Measurements from ENCODE around the gene LRP1B. TPM values are rescaled to one million over a fixed set of nuclear protein-coding genes. Genes with fewer than 3 reads are reported as not detected.

The LRP1B gene
- total RNA-seq, 2 experiments from 2014 or later = not detected

GRCh38 chr2:140747665-140748064, 1383.2 kb downstream of the LRP1B start:
- Mint-ChIP-seq H3K27me3 (no peaks in the 10 kb centered on the region), H3K36me3 (ENCODE audit: low read depth) (no peaks in the 10 kb centered on the region), H3K27ac (no peak overlapping the region), H3K4me3 (no peak overlapping the region), H3K4me1 (no peaks in the 10 kb centered on the region), H3K9me3 (no peaks in the 10 kb centered on the region)
- no peak for DNase-seq
- POLR2A ChIA-PET = no interaction called here
- CTCF ChIA-PET = no interaction called here

DNA sequence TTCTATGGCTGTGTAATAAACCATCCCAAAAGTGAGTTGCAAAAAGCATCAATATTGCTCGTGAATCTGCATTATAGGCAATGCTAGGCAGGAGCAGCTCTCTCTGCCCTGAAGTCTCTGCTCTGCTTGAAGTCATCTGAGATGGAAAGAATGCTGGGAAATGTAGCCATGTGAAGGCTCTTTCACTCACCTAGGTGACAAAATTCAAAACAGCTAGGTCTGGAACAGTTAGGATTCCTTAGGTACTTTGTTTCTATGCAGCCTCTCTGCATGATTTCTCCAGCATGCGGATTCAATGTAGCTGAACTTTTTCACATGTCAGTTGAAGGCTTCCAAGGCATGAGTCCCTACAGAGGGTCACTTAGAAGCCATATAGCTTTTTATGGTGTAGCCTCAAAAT, 1383.7 kb downstream of the LRP1B start:
- Mint-ChIP-seq H3K9me3 (no peaks in the 10 kb centered on the region), H3K4me1 (no peaks in the 10 kb centered on the region), H3K27ac (no peak overlapping the region), H3K36me3 (ENCODE audit: low read depth) (no peaks in the 10 kb centered on the region), H3K4me3 (no peak overlapping the region), H3K27me3 (no peaks in the 10 kb centered on the region)
- ChIA-PET POLR2A (no interaction called here), CTCF (no interaction called here)
- no peak for DNase-seq

- H3K27me3 Mint-ChIP-seq = no peaks in the 10 kb centered on the region
- no peaks in the 10 kb centered on the region for H3K36me3 Mint-ChIP-seq (ENCODE audit: low read depth)
- CTCF ChIA-PET = no interaction called here
Observed at GRCh38 chr2:140744379-140744778, 1386.4 kb downstream of the LRP1B start.

DNA sequence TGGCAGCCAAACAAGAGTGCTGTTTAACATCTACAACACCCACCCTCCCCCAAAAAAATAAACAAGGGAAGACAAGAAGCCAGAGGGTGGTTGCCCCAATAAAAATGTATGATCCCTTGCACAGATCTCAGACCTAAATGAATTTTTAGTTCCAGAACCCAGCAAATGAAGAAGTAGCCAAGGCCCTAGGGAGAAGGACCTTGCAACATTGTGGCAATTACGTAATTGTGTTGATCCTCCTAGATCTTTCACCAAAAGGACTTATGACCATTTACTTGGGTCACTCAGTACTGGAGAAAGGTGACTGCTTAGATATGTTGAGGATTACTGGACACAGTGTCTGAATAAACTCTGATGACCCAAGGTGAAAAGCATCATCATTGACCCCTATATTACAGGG, 1393.8 kb downstream of the LRP1B start:
- CTCF ChIA-PET = no interaction called here
- peaks cover 15% of the 10 kb centered on the region for H3K9me3 Mint-ChIP-seq
- no peak overlapping the region for H3K27ac Mint-ChIP-seq
- no peaks in the 10 kb centered on the region for H3K36me3 Mint-ChIP-seq (ENCODE audit: low read depth)
- H3K4me1 Mint-ChIP-seq = no peaks in the 10 kb centered on the region
- no peaks in the 10 kb centered on the region for H3K27me3 Mint-ChIP-seq
- POLR2A ChIA-PET = no interaction called here
- DNase-seq = no peak
- no peak overlapping the region for H3K4me3 Mint-ChIP-seq

More at GRCh38 chr2:140744379-140744778, 1386.4 kb downstream of the LRP1B start:
- Mint-ChIP-seq H3K27ac (no peak overlapping the region), H3K4me3 (no peak overlapping the region), H3K4me1 (no peaks in the 10 kb centered on the region), H3K9me3 (no peaks in the 10 kb centered on the region)
- POLR2A ChIA-PET = no interaction called here
- DNase-seq = no peak

DNA sequence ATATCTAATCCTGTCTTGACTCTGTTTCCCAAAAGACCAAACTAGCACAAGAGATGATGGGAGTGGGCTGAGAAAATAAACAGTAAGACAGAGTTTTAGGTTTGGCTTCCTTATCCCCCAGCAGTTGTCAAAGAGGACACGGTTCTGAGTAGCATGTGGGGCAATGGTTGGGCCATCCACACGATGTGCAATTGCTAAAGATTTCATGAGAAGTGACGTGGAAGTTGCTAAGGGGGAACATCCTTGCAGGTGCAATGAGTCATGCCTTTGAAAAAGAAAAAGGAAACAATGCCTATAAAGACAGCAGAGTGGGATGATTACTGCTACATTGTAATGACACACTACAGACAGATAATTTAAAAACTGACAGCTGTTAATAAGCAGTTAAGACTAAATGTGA, 1395.8 kb downstream of the LRP1B start:
- H3K27me3 Mint-ChIP-seq = no peaks in the 10 kb centered on the region
- H3K27ac Mint-ChIP-seq = no peak overlapping the region
- no peaks in the 10 kb centered on the region for H3K36me3 Mint-ChIP-seq (ENCODE audit: low read depth)
- no peaks in the 10 kb centered on the region for H3K4me1 Mint-ChIP-seq
- H3K4me3 Mint-ChIP-seq = no peak overlapping the region
- CTCF ChIA-PET = no interaction called here
- H3K9me3 Mint-ChIP-seq = peaks cover 17% of the 10 kb centered on the region
- POLR2A ChIA-PET = no interaction called here
- DNase-seq = no peak

GRCh38 chr2:140718999-140719398, 1411.8 kb downstream of the LRP1B start:
- ChIA-PET POLR2A (no interaction called here), CTCF (no interaction called here)
- Mint-ChIP-seq H3K27me3 (no peaks in the 10 kb centered on the region), H3K4me3 (no peak overlapping the region), H3K36me3 (ENCODE audit: low read depth) (no peaks in the 10 kb centered on the region), H3K27ac (no peak overlapping the region), H3K9me3 (peaks cover 2% of the 10 kb centered on the region), H3K4me1 (no peaks in the 10 kb centered on the region)
- DNase-seq = no peak

- Mint-ChIP-seq H3K27me3 (no peaks in the 10 kb centered on the region), H3K9me3 (peaks cover 2% of the 10 kb centered on the region), H3K4me1 (no peaks in the 10 kb centered on the region), H3K36me3 (ENCODE audit: low read depth) (no peaks in the 10 kb centered on the region), H3K4me3 (no peak overlapping the region), H3K27ac (no peak overlapping the region)
- no peak for DNase-seq
- ChIA-PET POLR2A (no interaction called here), CTCF (no interaction called here)
Observed at GRCh38 chr2:140717481-140717880, 1413.3 kb downstream of the LRP1B start.

GRCh38 chr2:140714586-140714985, 1416.2 kb downstream of the LRP1B start:
- DNase-seq = no peak
- H3K36me3 Mint-ChIP-seq (ENCODE audit: low read depth) = no peaks in the 10 kb centered on the region
- H3K27ac Mint-ChIP-seq = no peak overlapping the region
- H3K4me1 Mint-ChIP-seq = no peaks in the 10 kb centered on the region
- ChIA-PET CTCF (no interaction called here), POLR2A (no interaction called here)
- no peaks in the 10 kb centered on the region for H3K27me3 Mint-ChIP-seq
- H3K9me3 Mint-ChIP-seq = peaks cover 2% of the 10 kb centered on the region
- H3K4me3 Mint-ChIP-seq = no peak overlapping the region

DNA sequence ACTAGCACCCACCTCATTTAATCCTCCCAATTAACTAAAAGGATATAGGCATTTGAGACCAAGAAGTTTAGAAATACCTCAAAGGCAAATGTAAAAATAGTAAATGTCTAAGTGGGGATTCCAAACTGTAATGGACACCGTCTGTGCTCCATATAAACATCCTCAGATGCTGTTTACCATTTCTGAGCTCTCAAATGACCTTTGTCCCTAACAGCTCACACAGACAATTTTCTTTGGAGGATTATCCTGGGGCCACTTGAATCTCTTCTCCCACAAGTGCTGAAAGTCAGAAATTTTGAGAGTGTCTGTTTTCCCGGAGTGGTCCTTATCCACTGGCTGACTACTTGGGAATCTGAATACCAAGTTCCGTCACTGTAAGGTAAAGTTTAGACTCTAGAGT, 1418.9 kb downstream of the LRP1B start:
- H3K4me1 Mint-ChIP-seq = no peaks in the 10 kb centered on the region
- ChIA-PET CTCF (no interaction called here), POLR2A (no interaction called here)
- no peaks in the 10 kb centered on the region for H3K36me3 Mint-ChIP-seq (ENCODE audit: low read depth)
- H3K27me3 Mint-ChIP-seq = no peaks in the 10 kb centered on the region
- no peak overlapping the region for H3K4me3 Mint-ChIP-seq
- no peak overlapping the region for H3K27ac Mint-ChIP-seq
- no peaks in the 10 kb centered on the region for H3K9me3 Mint-ChIP-seq
- no peak for DNase-seq

GRCh38 chr2:140701726-140702125, 1429.1 kb downstream of the LRP1B start:
- H3K27ac Mint-ChIP-seq = no peak overlapping the region
- ChIA-PET POLR2A (no interaction called here), CTCF (no interaction called here)
- no peak overlapping the region for H3K4me3 Mint-ChIP-seq
- peaks cover 3% of the 10 kb centered on the region for H3K9me3 Mint-ChIP-seq
- H3K27me3 Mint-ChIP-seq = no peaks in the 10 kb centered on the region
- no peaks in the 10 kb centered on the region for H3K36me3 Mint-ChIP-seq (ENCODE audit: low read depth)
- DNase-seq = no peak
- no peaks in the 10 kb centered on the region for H3K4me1 Mint-ChIP-seq

- no peak for DNase-seq
- H3K4me3 Mint-ChIP-seq = no peak overlapping the region
- ChIA-PET CTCF (interaction anchor here (0.5 kb wide), 1 partner anchor 669 kb away, joined by 4 read pairs; no protein-coding TSS in a partner anchor), POLR2A (no interaction called here)
- no peak overlapping the region for H3K27ac Mint-ChIP-seq
- no peaks in the 10 kb centered on the region for H3K36me3 Mint-ChIP-seq (ENCODE audit: low read depth)
- peaks cover 3% of the 10 kb centered on the region for H3K9me3 Mint-ChIP-seq
- H3K27me3 Mint-ChIP-seq = no peaks in the 10 kb centered on the region
- H3K4me1 Mint-ChIP-seq = no peaks in the 10 kb centered on the region
Observed at GRCh38 chr2:140698636-140699035, 1432.2 kb downstream of the LRP1B start.

- Mint-ChIP-seq H3K4me1 (no peaks in the 10 kb centered on the region), H3K36me3 (ENCODE audit: low read depth) (no peaks in the 10 kb centered on the region), H3K9me3 (no peaks in the 10 kb centered on the region), H3K27me3 (no peaks in the 10 kb centered on the region), H3K4me3 (no peak overlapping the region), H3K27ac (no peak overlapping the region)
- POLR2A ChIA-PET = no interaction called here
- CTCF ChIA-PET = no interaction called here
- DNase-seq = no peak
Observed at GRCh38 chr2:140696449-140696848, 1434.4 kb downstream of the LRP1B start.

DNA sequence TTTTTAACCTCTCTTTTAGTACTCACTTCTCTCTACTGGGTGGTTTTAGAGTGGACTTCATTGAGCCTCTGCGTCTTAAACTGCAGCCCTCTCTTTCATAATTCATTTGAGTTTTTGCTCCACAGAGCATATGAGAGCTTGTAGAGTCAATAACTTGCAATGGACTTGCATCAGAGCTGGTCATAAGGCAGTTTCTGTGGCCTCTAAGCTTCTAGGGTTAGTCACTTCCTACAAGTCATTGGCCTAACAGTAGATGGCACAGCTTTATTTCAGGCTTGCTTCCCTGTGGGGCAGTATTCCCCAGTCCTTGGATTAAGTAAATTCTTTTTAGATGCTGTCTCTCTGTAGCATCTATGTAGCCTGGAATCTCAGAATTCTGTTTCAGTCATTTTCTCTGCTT, 1435.7 kb downstream of the LRP1B start:
- no peak overlapping the region for H3K4me3 Mint-ChIP-seq
- ChIA-PET CTCF (no interaction called here), POLR2A (no interaction called here)
- DNase-seq = no peak
- H3K36me3 Mint-ChIP-seq (ENCODE audit: low read depth) = no peaks in the 10 kb centered on the region
- H3K27me3 Mint-ChIP-seq = no peaks in the 10 kb centered on the region
- no peaks in the 10 kb centered on the region for H3K9me3 Mint-ChIP-seq
- H3K27ac Mint-ChIP-seq = no peak overlapping the region
- no peaks in the 10 kb centered on the region for H3K4me1 Mint-ChIP-seq

- Mint-ChIP-seq H3K27me3 (no peaks in the 10 kb centered on the region), H3K4me3 (no peak overlapping the region), H3K4me1 (no peaks in the 10 kb centered on the region), H3K36me3 (ENCODE audit: low read depth) (no peaks in the 10 kb centered on the region), H3K27ac (no peak overlapping the region), H3K9me3 (peaks cover 3% of the 10 kb centered on the region)
- no peak for DNase-seq
- CTCF ChIA-PET = no interaction called here
- POLR2A ChIA-PET = no interaction called here
Observed at GRCh38 chr2:140687825-140688224, 1443.0 kb downstream of the LRP1B start.

- Mint-ChIP-seq H3K4me1 (no peaks in the 10 kb centered on the region), H3K27ac (no peak overlapping the region), H3K4me3 (no peak overlapping the region), H3K27me3 (no peaks in the 10 kb centered on the region), H3K9me3 (peaks cover 2% of the 10 kb centered on the region), H3K36me3 (ENCODE audit: low read depth) (no peaks in the 10 kb centered on the region)
- no peak for DNase-seq
- POLR2A ChIA-PET = no interaction called here
- CTCF ChIA-PET = no interaction called here
Observed at GRCh38 chr2:140683658-140684057, 1447.2 kb downstream of the LRP1B start.

Measured in activated CD4-positive, alpha-beta T cell treated with anti-CD3 and anti-CD28 coated beads, Interleukin-2, amount 10 ng/mL, durations not matched to agents 7 days and 5 days (primary cell).